ENCODE data around the gene DNTTIP2.
A peak's percentile ranks its signal among the peaks of the same experiment; 100 is the strongest.
"Not testable (repeated sequence)": the region's sequence is repeated elsewhere in the genome, so short reads cannot be mapped to it uniquely, and the experiment has no call there.

Gene DNTTIP2, protein sequence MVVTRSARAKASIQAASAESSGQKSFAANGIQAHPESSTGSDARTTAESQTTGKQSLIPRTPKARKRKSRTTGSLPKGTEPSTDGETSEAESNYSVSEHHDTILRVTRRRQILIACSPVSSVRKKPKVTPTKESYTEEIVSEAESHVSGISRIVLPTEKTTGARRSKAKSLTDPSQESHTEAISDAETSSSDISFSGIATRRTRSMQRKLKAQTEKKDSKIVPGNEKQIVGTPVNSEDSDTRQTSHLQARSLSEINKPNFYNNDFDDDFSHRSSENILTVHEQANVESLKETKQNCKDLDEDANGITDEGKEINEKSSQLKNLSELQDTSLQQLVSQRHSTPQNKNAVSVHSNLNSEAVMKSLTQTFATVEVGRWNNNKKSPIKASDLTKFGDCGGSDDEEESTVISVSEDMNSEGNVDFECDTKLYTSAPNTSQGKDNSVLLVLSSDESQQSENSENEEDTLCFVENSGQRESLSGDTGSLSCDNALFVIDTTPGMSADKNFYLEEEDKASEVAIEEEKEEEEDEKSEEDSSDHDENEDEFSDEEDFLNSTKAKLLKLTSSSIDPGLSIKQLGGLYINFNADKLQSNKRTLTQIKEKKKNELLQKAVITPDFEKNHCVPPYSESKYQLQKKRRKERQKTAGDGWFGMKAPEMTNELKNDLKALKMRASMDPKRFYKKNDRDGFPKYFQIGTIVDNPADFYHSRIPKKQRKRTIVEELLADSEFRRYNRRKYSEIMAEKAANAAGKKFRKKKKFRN

GRCh38 chr1:93878889-93879586, at the start of gene DNTTIP2:
TSS of gene DNTTIP2 (minus strand) at chr1:93879206. CDS start at chr1:93879148, 58 bp downstream.
- FAIRE-seq, result no peak
- DNase-seq (ENCODE audit: low spot score), result peak; percentile 96

DNA sequence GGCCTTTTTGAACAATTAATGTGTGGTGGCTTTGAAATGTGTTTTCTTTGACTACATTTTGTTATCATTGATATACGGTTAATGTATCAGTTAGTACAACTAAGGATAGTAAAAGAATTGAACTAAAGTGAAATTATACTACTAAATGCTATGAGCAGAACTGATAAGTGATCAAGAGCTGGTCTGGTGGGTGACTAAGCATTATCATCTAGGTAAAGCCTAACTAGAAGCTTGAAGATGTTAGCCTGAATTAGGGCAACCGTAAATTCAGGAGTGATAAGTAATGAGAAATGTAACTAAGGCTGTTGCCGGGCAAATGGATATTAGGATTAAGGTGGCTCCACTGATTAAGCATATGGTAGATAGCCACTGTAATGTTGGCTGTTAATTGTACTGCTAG, 46.2 kb upstream of the DNTTIP2 start:
- DNase-seq (ENCODE audit: low spot score) (no peak), FAIRE-seq (no peak)

DNA sequence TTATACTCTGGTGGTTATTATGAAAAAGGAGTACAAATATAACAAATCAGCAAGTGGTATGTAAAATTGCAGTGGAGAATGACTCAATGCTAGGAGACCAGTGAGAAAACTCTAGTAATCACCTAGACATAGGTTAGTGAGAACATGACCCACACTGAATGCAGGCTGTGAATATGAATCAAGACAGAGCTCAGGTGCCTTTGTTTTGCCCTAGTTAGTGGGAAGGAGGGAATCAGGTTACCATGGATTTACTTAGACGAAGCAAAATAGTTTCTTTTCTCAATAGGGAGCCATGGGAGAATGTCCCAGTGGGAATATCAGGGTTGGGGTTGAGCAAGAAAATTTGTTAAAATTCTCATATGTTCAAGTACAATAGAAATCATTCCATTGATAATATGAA, 40.8 kb upstream of the DNTTIP2 start:
- DNase-seq (ENCODE audit: low spot score) (no peak), FAIRE-seq (no peak)

DNA sequence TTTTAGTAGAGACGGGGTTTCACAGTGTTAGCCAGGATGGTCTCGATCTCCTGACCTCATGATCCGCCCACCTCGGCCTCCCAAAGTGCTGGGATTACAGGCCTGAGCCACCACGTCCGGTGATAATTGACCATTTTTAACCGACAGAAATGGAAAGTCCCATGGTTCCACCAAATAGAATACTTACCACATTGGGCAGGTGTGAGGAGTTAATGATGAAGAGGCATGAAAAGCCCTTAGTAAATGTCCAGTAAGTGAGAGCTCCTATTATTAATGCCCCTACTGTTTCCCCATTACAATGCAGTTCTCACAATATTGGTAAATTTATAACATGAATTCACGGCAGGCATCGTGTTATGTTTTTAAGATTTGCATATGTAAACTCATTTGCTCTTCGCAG, 38.3 kb upstream of the DNTTIP2 start:
- no peak for DNase-seq (ENCODE audit: low spot score)
- no peak for FAIRE-seq

DNA sequence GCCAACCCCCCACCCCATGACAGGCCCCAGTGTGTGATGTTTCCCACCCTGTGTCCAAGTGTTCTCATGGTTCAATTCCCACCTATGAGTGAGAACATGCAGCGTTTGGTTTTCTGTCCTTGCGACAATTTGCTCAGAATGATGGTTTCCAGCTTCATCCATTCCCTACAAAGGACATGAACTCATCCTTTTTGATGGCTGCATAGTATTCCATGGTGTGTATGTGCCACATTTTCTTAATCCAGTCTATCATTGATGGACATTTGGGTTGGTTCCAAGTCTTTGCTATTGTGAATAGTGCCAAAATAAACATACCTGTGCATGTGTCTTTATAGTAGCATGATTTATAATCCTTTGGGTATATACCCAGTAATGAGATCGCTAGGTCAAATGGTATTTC, 31.9 kb upstream of the DNTTIP2 start:
- not testable (repeated sequence) for FAIRE-seq; DNase-seq (ENCODE audit: low spot score)

- DNase-seq (ENCODE audit: low spot score) (no peak), FAIRE-seq (no peak)
Observed at GRCh38 chr1:93910305-93910704, 31.3 kb upstream of the DNTTIP2 start.

- peak; percentile 93 for DNase-seq (ENCODE audit: low spot score)
- peak; percentile 93 for FAIRE-seq
Observed at GRCh38 chr1:93909146-93910050, 30.4 kb upstream of the DNTTIP2 start, which contains the start of gene GCLM. TSS of gene GCLM (minus strand) at chr1:93909430. CDS start at chr1:93909163, 267 bp downstream.

- peak; percentile 51 for DNase-seq (ENCODE audit: low spot score)
- no peak for FAIRE-seq
Observed at GRCh38 chr1:93908394-93909145, 29.6 kb upstream of the DNTTIP2 start.

GRCh38 chr1:93907718-93908117, 28.7 kb upstream of the DNTTIP2 start:
- DNase-seq (ENCODE audit: low spot score), result peak; percentile 20

GRCh38 chr1:93906480-93906879, 27.5 kb upstream of the DNTTIP2 start:
- FAIRE-seq (no peak), DNase-seq (ENCODE audit: low spot score) (no peak)

More at GRCh38 chr1:93907718-93908117, 28.7 kb upstream of the DNTTIP2 start:
- no peak for FAIRE-seq

DNA sequence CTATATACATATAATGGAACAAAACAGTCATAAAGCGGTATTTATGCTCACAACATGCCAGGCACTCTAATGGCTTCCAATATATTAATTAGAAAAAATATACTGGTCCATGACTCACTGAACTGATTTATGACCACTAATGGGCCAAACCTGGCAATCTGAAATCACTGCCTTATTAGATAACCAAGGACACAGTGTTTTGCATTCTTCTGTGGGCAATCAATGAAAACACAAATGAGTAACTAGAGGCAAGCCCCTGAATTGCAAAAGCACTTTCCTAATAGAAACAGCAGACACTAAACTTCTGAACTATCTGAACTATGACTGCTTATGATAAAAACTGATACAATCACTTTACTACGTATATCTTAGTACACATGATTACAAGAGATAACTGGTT, 26.7 kb upstream of the DNTTIP2 start:
- DNase-seq (ENCODE audit: low spot score) (no peak), FAIRE-seq (no peak)

GRCh38 chr1:93905051-93905450, 26.0 kb upstream of the DNTTIP2 start:
- FAIRE-seq, result no peak
- no peak for DNase-seq (ENCODE audit: low spot score)

DNA sequence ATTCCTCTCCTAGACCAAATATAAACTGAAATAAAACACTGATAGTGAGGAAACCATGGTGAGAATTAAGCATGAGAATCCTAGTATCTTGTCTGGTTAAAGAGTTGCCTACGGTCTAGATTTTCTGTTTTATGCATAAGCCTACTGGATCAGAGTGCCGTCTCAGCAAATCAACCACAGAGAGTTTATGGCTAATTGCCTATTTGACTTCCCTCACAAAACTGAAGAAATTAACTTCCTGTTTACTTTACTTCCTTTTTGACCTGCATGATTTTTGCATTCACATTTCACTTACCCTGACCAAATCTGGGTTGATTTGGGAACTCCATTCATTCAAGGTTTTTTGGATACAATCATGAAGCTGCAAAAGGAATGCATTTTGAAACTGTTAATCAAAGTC, 25.2 kb upstream of the DNTTIP2 start:
- FAIRE-seq (no peak), DNase-seq (ENCODE audit: low spot score) (no peak)

- no peak for FAIRE-seq
- DNase-seq (ENCODE audit: low spot score), result no peak
Observed at GRCh38 chr1:93900723-93901504, 21.9 kb upstream of the DNTTIP2 start.

DNA sequence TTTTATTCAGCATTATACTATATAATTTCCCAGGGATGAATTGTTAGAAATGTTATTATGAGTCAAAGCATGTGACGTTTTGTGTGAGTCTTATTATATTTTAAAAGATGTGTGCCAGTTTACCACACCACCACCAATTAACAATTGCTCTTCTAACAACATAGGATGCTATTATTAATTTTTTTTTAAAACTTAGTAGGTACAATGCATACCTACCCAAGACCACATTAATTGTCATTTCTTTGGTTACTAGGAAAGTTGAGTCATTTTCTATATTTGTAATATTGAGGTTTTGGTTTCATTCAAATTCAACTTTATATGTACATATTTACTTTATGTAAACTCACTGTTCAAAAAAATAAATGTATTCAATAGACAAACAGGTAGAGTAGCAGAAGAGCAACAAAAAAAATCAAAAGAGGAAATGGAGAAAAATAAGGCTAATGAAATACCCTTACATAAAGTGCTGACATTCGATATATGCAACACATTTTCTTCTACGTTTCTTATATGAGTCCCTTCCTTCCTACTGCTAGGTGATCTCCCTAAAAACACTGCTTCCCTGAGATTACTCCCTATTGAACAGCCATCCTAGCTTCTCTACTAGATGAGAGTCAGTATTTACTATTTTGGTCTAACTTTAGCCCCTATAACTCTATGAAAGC, 20.7 kb upstream of the DNTTIP2 start:
- FAIRE-seq (no peak), DNase-seq (ENCODE audit: low spot score) (no peak)

GRCh38 chr1:93888900-93889299, 9.9 kb upstream of the DNTTIP2 start:
- DNase-seq (ENCODE audit: low spot score), result no peak
- FAIRE-seq, result no peak

DNA sequence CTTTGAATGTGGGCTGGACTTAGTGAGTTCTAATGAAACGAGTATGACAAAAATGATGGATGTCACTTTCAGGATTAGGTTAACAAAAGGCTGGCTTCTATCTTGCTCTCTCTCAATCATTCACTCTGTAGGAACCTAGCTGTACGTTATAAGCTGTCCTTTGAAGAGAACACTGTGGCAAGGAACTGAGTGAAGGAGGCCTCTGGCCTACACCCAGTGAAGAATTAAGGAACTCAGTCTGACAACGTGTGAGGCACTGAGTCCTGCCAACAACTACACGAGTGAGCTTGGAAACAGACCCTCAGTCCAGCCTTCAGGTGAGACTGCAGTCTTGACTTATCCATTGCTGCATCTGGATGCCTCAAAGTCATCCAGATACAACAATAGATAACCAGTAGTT, 3.3 kb upstream of the DNTTIP2 start:
- FAIRE-seq, result no peak

DNA sequence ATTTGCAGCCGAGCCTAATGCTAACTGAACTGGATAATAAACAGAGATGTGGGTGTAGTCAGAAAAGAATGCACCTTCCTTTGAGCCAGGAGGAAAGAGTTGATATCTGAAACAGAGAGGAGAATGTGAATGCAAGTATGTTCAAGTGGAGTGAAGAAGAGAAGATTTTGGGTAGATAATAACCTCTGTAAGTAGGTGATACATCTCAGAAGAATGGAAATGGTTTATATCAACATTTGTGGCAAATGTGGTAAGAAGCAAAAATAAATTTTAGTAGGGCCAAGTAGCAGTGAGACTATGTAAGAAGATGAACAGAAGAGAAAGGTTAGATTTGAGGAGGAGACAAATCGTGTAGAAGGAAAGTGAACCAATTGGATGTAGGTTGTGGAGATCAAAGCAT, 1.7 kb upstream of the DNTTIP2 start:
- FAIRE-seq (no peak), DNase-seq (ENCODE audit: low spot score) (no peak)

More for the DNA sequence above, 3.3 kb upstream of the DNTTIP2 start:
- no peak for DNase-seq (ENCODE audit: low spot score)

- FAIRE-seq (no peak), DNase-seq (ENCODE audit: low spot score) (no peak)
Observed at GRCh38 chr1:93878501-93878888, 511 bp downstream of the DNTTIP2 start.

All from urothelium cell line (cell line).